ENCODE data around the gene NGLY1. TPM values are rescaled to one million over a fixed set of nuclear protein-coding genes. Genes with fewer than 3 reads are reported as not detected.

The NGLY1 gene
- total and polyA plus RNA-seq, 4 donors = 19.1 to 54.4 (median 32.3) TPM

DNA sequence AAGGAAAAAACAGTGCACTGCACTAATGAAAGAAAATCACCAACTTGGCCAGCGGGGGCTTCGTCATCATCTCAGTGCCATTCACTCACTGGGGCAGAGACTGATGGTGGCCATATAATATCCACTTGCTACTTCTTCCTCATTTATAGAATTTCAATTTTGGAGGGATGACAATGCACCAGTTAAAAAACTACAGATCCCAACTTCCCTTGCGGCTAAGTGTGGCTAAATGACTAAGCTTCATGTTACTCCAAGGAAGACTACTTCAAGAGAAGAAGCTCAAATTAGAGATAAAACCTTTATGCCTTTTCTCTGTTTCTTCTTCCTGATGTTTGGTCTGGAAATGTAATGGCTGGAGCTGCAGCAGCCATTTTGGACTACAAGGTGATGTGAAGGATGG, 38.8 kb downstream of the NGLY1 start:
- H3K36me3 ChIP-seq (ENCODE audit: control insufficient read depth in 4 of 4, insufficient read depth in 4 of 4, low read length in 4 of 4) = peaks cover 5 to 18% (median 8%) of the 10 kb centered on the region in 4 donors
- H3K27me3 ChIP-seq (ENCODE audit: control insufficient read depth in 3 of 3, insufficient read depth in 3 of 3, low read length in 2 of 3) = no peaks in the 10 kb centered on the region
- H3K27ac ChIP-seq (ENCODE audit: low read depth in 1 of 2, low read length in 1 of 2) = no peak overlapping the region
- DNase-seq (no peak), ATAC-seq (ENCODE audit: insufficient read depth, low FRiP score) (no peak)
- no peaks in the 10 kb centered on the region for H3K9me3 ChIP-seq (ENCODE audit: control insufficient read depth in 4 of 4, insufficient read depth in 3 of 4, low read length in 3 of 4)
- no peaks in the 10 kb centered on the region for H3K4me1 ChIP-seq (ENCODE audit: control insufficient read depth in 5 of 5, insufficient read depth in 5 of 5, low read length in 5 of 5)
- TF ChIP-seq, protein P1, sequence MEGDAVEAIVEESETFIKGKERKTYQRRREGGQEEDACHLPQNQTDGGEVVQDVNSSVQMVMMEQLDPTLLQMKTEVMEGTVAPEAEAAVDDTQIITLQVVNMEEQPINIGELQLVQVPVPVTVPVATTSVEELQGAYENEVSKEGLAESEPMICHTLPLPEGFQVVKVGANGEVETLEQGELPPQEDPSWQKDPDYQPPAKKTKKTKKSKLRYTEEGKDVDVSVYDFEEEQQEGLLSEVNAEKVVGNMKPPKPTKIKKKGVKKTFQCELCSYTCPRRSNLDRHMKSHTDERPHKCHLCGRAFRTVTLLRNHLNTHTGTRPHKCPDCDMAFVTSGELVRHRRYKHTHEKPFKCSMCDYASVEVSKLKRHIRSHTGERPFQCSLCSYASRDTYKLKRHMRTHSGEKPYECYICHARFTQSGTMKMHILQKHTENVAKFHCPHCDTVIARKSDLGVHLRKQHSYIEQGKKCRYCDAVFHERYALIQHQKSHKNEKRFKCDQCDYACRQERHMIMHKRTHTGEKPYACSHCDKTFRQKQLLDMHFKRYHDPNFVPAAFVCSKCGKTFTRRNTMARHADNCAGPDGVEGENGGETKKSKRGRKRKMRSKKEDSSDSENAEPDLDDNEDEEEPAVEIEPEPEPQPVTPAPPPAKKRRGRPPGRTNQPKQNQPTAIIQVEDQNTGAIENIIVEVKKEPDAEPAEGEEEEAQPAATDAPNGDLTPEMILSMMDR (IDR thresholded peaks at IDR 0.05; ENCODE audit: control extremely low read depth, extremely low read depth) = no peak
- H3K4me3 ChIP-seq = no peak overlapping the region
- H3K9ac ChIP-seq (ENCODE audit: insufficient read depth in 1 of 2, low read length in 2 of 2) = no peak overlapping the region
- 98 to 99% methylated on average over 3 of the region's 3 CpGs for whole genome bisulfite sequencing, 2 donors

DNA sequence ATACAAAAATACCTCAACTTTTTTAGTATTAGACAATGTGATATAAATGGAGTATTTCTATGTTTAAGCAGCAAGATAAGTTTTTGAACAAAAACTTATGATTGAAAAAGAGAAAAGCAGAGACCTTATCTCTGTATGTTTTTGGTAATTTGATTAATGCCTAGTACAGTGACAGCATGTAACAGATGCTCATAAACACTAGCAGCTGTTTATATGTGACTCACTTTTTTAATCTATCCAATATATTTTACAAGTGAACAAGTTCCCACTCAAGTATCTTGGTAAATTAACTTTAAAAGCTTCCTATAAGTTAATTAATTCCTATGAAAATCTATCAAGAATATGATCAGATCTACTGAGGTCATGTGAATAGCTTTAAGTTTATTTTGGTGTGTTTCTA, 55.1 kb downstream of the NGLY1 start:
- H3K9ac ChIP-seq (ENCODE audit: insufficient read depth in 1 of 2, low read length in 2 of 2) = no peak overlapping the region
- DNase-seq (no peak), ATAC-seq (ENCODE audit: insufficient read depth, low FRiP score) (no peak)
- H3K4me3 ChIP-seq = no peak overlapping the region
- TF ChIP-seq, protein P1 (IDR thresholded peaks at IDR 0.05; ENCODE audit: control extremely low read depth, extremely low read depth) = no peak
- no peak overlapping the region for H3K27ac ChIP-seq (ENCODE audit: low read depth in 1 of 2, low read length in 1 of 2)
- no peaks in the 10 kb centered on the region for H3K27me3 ChIP-seq (ENCODE audit: control insufficient read depth in 3 of 3, insufficient read depth in 3 of 3, low read length in 2 of 3)
- H3K4me1 ChIP-seq (ENCODE audit: control insufficient read depth in 5 of 5, insufficient read depth in 5 of 5, low read length in 5 of 5) = no peaks in the 10 kb centered on the region
- H3K36me3 ChIP-seq (ENCODE audit: control insufficient read depth in 4 of 4, insufficient read depth in 4 of 4, low read length in 4 of 4) = peaks cover 1 to 20% (median 11%) of the 10 kb centered on the region in 4 donors
- H3K9me3 ChIP-seq (ENCODE audit: control insufficient read depth in 4 of 4, insufficient read depth in 3 of 4, low read length in 3 of 4) = no peaks in the 10 kb centered on the region

DNA sequence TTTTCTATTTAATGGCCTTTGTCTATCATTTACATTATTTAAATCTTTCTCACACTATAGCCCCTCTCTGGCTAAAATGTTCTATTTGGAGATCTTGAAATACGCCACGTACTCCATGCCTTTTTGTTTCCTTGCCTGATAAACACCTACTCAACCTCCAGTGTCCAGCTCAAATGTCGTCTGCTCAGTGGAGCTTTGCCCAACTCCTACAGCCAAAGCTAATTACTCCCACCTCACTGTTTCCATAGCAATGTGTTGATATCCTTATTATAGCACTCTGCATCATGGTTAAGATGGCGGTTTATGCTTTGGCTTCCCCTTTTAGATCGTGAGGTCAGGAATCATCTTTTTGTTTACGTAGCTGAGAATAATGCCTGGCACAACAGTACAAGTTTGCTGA, 55.9 kb downstream of the NGLY1 start:
- TF ChIP-seq, protein P1 (IDR thresholded peaks at IDR 0.05; ENCODE audit: control extremely low read depth, extremely low read depth) = no peak
- no peaks in the 10 kb centered on the region for H3K9me3 ChIP-seq (ENCODE audit: control insufficient read depth in 4 of 4, insufficient read depth in 3 of 4, low read length in 3 of 4)
- WGBS, 2 donors = 93 to 96% methylated on average over 6 of the region's 6 CpGs
- no peak overlapping the region for H3K27ac ChIP-seq (ENCODE audit: low read depth in 1 of 2, low read length in 1 of 2)
- no peaks in the 10 kb centered on the region for H3K27me3 ChIP-seq (ENCODE audit: control insufficient read depth in 3 of 3, insufficient read depth in 3 of 3, low read length in 2 of 3)
- H3K9ac ChIP-seq (ENCODE audit: insufficient read depth in 1 of 2, low read length in 2 of 2) = no peak overlapping the region
- H3K4me1 ChIP-seq (ENCODE audit: control insufficient read depth in 5 of 5, insufficient read depth in 5 of 5, low read length in 5 of 5) = no peaks in the 10 kb centered on the region
- peaks cover 1 to 15% (median 9%) of the 10 kb centered on the region in 4 donors for H3K36me3 ChIP-seq (ENCODE audit: control insufficient read depth in 4 of 4, insufficient read depth in 4 of 4, low read length in 4 of 4)
- H3K4me3 ChIP-seq = no peak overlapping the region
- no peak for DNase-seq
- ATAC-seq (ENCODE audit: insufficient read depth, low FRiP score) = no peak

GRCh38 chr3:25725810-25726209, 57.4 kb downstream of the NGLY1 start:
- 77 to 88% methylated on average over 3 of the region's 3 CpGs for WGBS, 2 donors

More at GRCh38 chr3:25725810-25726209, 57.4 kb downstream of the NGLY1 start:
- H3K27me3 ChIP-seq (ENCODE audit: control insufficient read depth in 3 of 3, insufficient read depth in 3 of 3, low read length in 2 of 3) = no peaks in the 10 kb centered on the region
- H3K4me3 ChIP-seq = no peak overlapping the region
- H3K27ac ChIP-seq (ENCODE audit: low read depth in 1 of 2, low read length in 1 of 2) = no peak overlapping the region
- no peak for DNase-seq
- peaks cover 0 to 12% (median 5%) of the 10 kb centered on the region in 4 donors for H3K36me3 ChIP-seq (ENCODE audit: control insufficient read depth in 4 of 4, insufficient read depth in 4 of 4, low read length in 4 of 4)
- TF ChIP-seq, protein P1 (IDR thresholded peaks at IDR 0.05; ENCODE audit: control extremely low read depth, extremely low read depth) = no peak
- H3K9ac ChIP-seq (ENCODE audit: insufficient read depth in 1 of 2, low read length in 2 of 2) = no peak overlapping the region
- ATAC-seq (ENCODE audit: insufficient read depth, low FRiP score) = no peak
- H3K9me3 ChIP-seq (ENCODE audit: control insufficient read depth in 4 of 4, insufficient read depth in 3 of 4, low read length in 3 of 4) = no peaks in the 10 kb centered on the region
- H3K4me1 ChIP-seq (ENCODE audit: control insufficient read depth in 5 of 5, insufficient read depth in 5 of 5, low read length in 5 of 5) = no peaks in the 10 kb centered on the region

All from lung (tissue), 12 donors.